ENCODE measurements around the gene TNS4.

The TNS4 gene

GRCh38 chr17:40479754-40480480 is 21.5 kb downstream of the TNS4 start:
- FAIRE-seq (peak; percentile 52), DNase-seq (ENCODE audit: insufficient read length, low spot score) (no peak)
- TF ChIP-seq TAF1 (IDR thresholded peaks at IDR 0.05; ENCODE audit: low read depth, low read length), result no peak
- TF ChIP-seq POLR2A (IDR thresholded peaks at IDR 0.05; ENCODE audit: low read depth, low read length), result no peak
- TF ChIP-seq POU2F2 (IDR thresholded peaks at IDR 0.05; ENCODE audit: low read depth, low read length), result no peak
- no peak for TF ChIP-seq PAX5 (IDR thresholded peaks at IDR 0.05; ENCODE audit: insufficient read depth, low read length, severe bottlenecking)
- TF ChIP-seq POLR2AphosphoS5 (IDR thresholded peaks at IDR 0.05; ENCODE audit: low read depth, low read length), result no peak

- FAIRE-seq, result no peak
Observed at GRCh38 chr17:40478486-40478885, 22.9 kb downstream of the TNS4 start.

GRCh38 chr17:40477796-40478195 is 23.6 kb downstream of the TNS4 start:
- TF ChIP-seq SPI1 (IDR thresholded peaks at IDR 0.05; ENCODE audit: low read depth, low read length) (no peak), POLR2AphosphoS5 (IDR thresholded peaks at IDR 0.05; ENCODE audit: low read depth, low read length) (no peak), POU2F2 (IDR thresholded peaks at IDR 0.05; ENCODE audit: low read depth, low read length) (no peak), POLR2A (IDR thresholded peaks at IDR 0.05; ENCODE audit: low read depth, low read length) (no peak), PAX5 (IDR thresholded peaks at IDR 0.05; ENCODE audit: insufficient read depth, low read length, severe bottlenecking) (no peak), TAF1 (IDR thresholded peaks at IDR 0.05; ENCODE audit: low read depth, low read length) (no peak)
- no peak for FAIRE-seq
- DNase-seq (ENCODE audit: insufficient read length, low spot score), result no peak

More at GRCh38 chr17:40478486-40478885, 22.9 kb downstream of the TNS4 start:
- TF ChIP-seq TAF1 (IDR thresholded peaks at IDR 0.05; ENCODE audit: low read depth, low read length), result no peak
- no peak for TF ChIP-seq SPI1 (IDR thresholded peaks at IDR 0.05; ENCODE audit: low read depth, low read length)
- no peak for TF ChIP-seq PAX5 (IDR thresholded peaks at IDR 0.05; ENCODE audit: insufficient read depth, low read length, severe bottlenecking)
- no peak for TF ChIP-seq POU2F2 (IDR thresholded peaks at IDR 0.05; ENCODE audit: low read depth, low read length)
- no peak for TF ChIP-seq POLR2A (IDR thresholded peaks at IDR 0.05; ENCODE audit: low read depth, low read length)
- TF ChIP-seq POLR2AphosphoS5 (IDR thresholded peaks at IDR 0.05; ENCODE audit: low read depth, low read length), result no peak
- no peak for DNase-seq (ENCODE audit: insufficient read length, low spot score)

GRCh38 chr17:40475234-40475908 is 26.1 kb downstream of the TNS4 start:
- FAIRE-seq (no peak), DNase-seq (ENCODE audit: insufficient read length, low spot score) (no peak)
- TF ChIP-seq PAX5 (IDR thresholded peaks at IDR 0.05; ENCODE audit: insufficient read depth, low read length, severe bottlenecking) (no peak), TAF1 (IDR thresholded peaks at IDR 0.05; ENCODE audit: low read depth, low read length) (no peak), POLR2AphosphoS5 (IDR thresholded peaks at IDR 0.05; ENCODE audit: low read depth, low read length) (no peak), POLR2A (IDR thresholded peaks at IDR 0.05; ENCODE audit: low read depth, low read length) (no peak), SPI1 (IDR thresholded peaks at IDR 0.05; ENCODE audit: low read depth, low read length) (no peak), POU2F2 (IDR thresholded peaks at IDR 0.05; ENCODE audit: low read depth, low read length) (no peak)

- no peak for FAIRE-seq
- no peak for DNase-seq (ENCODE audit: insufficient read length, low spot score)
- TF ChIP-seq POLR2A (IDR thresholded peaks at IDR 0.05; ENCODE audit: low read depth, low read length) (no peak), SPI1 (IDR thresholded peaks at IDR 0.05; ENCODE audit: low read depth, low read length) (no peak), POU2F2 (IDR thresholded peaks at IDR 0.05; ENCODE audit: low read depth, low read length) (no peak), PAX5 (IDR thresholded peaks at IDR 0.05; ENCODE audit: insufficient read depth, low read length, severe bottlenecking) (no peak), TAF1 (IDR thresholded peaks at IDR 0.05; ENCODE audit: low read depth, low read length) (no peak), POLR2AphosphoS5 (IDR thresholded peaks at IDR 0.05; ENCODE audit: low read depth, low read length) (no peak)
Observed at GRCh38 chr17:40474419-40475002, 26.9 kb downstream of the TNS4 start.

GRCh38 chr17:40473573-40474365 is 27.7 kb downstream of the TNS4 start:
- DNase-seq (ENCODE audit: insufficient read length, low spot score) (no peak), FAIRE-seq (no peak)
- TF ChIP-seq POLR2AphosphoS5 (IDR thresholded peaks at IDR 0.05; ENCODE audit: low read depth, low read length), result no peak
- no peak for TF ChIP-seq POLR2A (IDR thresholded peaks at IDR 0.05; ENCODE audit: low read depth, low read length)
- no peak for TF ChIP-seq SPI1 (IDR thresholded peaks at IDR 0.05; ENCODE audit: low read depth, low read length)
- no peak for TF ChIP-seq PAX5 (IDR thresholded peaks at IDR 0.05; ENCODE audit: insufficient read depth, low read length, severe bottlenecking)
- no peak for TF ChIP-seq TAF1 (IDR thresholded peaks at IDR 0.05; ENCODE audit: low read depth, low read length)
- TF ChIP-seq POU2F2 (IDR thresholded peaks at IDR 0.05; ENCODE audit: low read depth, low read length), result no peak

- no peak for DNase-seq (ENCODE audit: insufficient read length, low spot score)
- TF ChIP-seq SPI1 (IDR thresholded peaks at IDR 0.05; ENCODE audit: low read depth, low read length) (no peak), POLR2AphosphoS5 (IDR thresholded peaks at IDR 0.05; ENCODE audit: low read depth, low read length) (no peak), TAF1 (IDR thresholded peaks at IDR 0.05; ENCODE audit: low read depth, low read length) (no peak), PAX5 (IDR thresholded peaks at IDR 0.05; ENCODE audit: insufficient read depth, low read length, severe bottlenecking) (no peak), POLR2A (IDR thresholded peaks at IDR 0.05; ENCODE audit: low read depth, low read length) (no peak), POU2F2 (IDR thresholded peaks at IDR 0.05; ENCODE audit: low read depth, low read length) (no peak)
- FAIRE-seq, result peak; percentile 5
Observed at GRCh38 chr17:40472733-40473452, 28.5 kb downstream of the TNS4 start.

Data from GM12891 (cell line).